ENCODE data around the gene TEX2.
"Not testable (repeated sequence)": the region's sequence is repeated elsewhere in the genome, so short reads cannot be mapped to it uniquely, and the experiment has no call there.

Gene TEX2

DNA sequence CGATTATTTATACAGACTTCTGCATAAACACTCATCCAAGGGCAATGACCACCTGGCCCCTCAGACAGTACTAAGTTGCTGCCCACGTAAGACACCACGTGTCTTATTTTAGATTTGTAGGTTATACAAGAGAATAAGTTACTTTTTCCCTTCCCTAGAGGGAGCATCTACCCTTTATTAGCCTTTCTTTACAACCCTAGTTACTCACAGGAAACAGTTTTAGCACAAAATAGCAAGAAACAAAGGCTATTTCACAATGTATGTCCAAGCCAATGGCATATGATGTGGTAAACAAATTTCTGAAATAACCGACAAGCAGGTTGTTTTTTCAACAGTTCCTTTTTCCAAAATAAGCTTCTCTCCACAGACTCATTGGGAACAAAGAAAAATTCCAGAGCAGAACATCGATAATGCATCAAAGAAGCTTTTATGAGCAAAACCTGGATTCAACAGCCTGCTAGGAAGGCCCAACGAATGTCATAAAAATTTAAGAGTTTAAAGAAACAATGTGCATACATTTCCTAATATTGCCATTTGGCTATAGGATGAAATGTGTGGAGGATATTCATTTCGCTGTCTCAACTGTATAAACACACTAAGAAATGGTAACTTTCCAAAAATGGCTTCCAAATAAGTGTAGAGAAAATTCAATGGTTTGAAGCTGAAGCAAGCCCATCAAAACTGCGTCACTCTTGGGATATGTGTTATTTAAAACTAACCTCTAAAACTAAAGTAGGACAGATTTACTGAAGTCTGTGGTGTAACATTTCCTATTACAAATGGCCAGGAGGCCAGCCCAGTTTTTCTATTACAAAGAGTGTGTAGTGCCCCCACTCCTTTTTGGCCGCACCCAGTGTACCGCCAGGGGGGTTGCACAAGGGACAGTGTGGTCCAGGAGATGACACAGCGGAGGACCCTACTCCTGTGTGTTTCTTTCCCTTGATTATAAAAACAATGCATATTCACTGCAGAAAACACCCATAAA is 82.7 kb downstream of the TEX2 start:
- DNase-seq, result no peak

DNA sequence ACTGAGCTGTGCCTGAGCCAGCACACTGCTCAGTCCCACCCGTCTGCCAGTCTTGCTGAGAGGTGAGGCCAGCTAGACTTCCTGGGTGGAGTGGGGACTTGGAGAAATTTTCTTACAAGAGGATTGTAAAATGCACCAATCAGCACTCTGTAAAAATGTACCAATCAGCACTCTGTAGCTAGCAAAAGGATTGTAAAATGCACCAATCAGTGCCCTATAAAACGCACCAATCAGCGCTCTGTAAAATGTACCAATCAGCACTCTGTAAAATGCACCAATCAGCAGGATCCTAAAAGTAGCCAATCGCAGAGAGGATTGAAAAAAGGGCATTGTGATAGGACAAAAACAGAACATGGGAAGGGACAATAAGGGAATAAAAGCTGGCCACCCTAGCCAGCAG is 84.0 kb downstream of the TEX2 start:
- not testable (repeated sequence) for DNase-seq

DNA sequence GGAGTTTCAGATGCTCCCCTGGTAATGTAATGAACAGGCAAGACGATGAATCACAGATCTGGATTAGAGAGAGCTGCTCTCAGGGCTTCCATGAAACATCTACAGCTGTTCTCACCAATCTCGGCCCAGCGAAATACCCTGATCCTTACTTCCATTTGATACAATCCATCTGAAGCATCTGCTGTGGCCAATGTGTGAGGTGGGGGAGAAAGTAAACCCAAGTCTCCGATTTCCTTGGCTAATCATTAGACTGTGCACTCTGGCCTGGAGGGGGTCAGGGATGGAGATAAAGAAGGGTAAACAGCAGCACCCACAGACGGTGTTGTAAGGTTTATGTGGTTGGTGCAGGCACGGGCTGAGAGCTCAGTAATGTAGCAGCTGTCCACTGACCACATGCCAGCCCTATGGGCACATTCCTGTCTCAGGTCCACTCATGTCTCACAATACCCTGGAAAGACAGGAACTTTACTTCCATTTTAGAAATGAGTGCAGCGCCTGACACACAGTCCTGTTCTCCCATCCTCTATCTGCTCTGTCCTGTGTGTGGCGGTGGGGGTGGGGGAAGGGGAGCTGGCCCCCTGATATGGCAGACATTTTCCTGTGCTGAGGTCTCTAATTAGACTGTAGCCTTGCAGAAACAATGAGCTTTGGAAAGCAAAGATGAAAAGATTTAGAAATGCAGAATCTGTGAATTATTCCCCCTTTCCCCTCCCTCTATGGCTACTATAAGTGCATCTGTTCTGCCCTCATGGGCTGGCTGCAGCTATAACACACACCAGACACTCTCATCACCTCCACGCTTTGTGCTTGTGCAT is 84.8 kb downstream of the TEX2 start:
- no peak for DNase-seq

DNA sequence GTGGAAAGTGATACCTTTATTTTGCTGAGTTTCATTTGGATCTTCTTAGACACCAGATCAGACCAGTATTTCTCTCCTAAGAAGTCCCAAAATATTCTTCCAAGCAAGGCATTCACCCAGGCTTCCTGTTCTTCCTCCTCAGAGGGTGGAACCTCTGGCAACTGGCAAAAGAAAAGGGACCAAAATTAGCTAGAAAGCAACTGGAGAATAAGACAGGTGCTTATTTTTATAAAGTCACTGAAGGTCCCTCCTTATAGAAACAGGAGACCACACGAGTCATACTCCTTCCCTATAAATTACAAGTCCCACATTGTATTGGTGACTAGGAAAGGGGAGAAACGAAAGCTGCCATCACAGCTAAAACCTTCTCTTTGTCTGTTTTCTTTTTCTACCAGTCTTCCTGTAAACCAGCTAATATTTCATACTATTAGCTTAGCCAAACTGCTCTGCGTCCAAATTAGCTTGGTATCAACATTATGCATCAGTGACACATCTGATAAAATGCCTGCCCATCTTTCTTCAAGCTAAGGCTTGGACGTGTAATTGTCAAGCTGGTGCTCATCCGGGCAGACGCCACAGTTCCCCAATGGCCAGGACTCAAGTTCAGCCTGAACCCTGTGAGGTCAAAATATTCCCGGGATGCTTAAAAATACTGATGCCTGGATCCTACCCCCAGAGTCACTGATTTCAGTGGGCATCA is 85.6 kb downstream of the TEX2 start:
- no peak for DNase-seq

DNA sequence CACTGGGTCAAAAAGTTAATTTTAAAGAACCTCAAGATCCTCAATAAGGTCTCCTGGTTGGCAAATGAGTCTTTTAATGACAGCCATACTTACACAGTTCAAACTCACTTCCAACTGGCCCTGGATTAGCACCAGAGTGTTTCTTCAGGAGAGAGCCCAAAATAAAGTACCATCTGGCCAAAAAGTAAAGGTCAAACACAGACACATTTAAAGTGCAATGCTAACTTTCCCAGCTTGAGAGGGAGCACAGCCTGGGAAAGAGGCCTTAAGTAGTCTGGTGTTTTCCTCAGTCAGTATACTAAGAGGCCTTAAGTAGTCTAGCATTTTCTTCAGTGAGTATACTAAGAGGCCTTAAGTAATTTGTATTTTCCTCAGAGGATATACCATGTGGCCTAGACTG is 86.5 kb downstream of the TEX2 start:
- DNase-seq, result no peak

DNA sequence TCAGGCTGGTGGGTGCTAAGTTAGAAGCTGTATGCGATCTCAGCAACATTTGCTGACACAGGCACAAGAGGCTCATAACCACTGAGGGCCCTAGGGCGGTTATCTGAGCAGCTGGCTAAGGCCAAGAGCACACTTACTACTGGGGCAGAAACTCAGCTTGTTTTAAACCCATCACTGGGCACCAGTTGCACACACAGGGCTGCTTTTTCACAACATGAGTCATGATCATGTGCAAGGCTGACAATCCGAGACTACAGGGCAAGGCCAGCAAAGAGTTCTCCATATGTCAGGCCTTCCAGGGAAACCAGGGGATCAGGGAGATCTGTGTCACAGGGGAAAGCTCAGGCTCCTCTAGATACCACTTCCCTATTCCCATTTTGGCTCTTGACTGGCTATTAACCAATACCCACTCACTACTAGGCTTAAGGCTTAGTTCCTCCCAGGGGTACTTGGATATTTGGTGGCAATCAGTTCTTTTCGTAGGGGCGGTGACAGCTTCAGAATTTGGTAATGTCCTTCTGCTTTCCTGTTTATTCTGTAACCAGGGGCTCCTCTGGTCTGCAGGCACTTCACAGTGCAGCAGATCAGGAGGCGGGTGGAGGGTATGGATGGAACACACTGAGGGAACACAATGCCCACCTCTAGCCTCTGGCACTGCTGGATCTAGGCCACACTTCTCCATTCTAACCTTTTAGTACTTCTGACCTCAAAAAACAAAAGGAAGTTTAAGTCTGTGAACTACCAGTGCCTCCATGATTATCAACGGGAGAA is 88.2 kb downstream of the TEX2 start:
- DNase-seq, result no peak

DNA sequence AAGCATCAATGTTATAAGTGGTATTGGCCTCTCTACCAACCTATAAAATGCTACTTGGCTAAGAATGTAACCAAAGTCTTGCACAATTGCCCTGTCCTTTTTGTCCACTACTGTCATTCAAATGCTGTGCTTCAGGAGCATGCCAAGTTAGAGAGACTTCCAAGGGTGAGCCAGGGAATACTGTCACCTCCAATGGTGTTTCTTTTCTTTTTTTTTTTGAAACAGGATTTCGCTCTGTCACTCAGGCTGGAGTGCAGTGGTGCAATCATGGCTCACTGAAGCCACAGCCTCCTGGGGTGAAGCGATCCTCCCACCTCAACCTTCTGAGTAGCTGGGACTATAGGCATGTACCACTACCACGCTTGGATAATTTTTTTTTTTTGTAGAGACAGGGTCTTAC is 89.4 kb downstream of the TEX2 start:
- DNase-seq, result no peak

DNA sequence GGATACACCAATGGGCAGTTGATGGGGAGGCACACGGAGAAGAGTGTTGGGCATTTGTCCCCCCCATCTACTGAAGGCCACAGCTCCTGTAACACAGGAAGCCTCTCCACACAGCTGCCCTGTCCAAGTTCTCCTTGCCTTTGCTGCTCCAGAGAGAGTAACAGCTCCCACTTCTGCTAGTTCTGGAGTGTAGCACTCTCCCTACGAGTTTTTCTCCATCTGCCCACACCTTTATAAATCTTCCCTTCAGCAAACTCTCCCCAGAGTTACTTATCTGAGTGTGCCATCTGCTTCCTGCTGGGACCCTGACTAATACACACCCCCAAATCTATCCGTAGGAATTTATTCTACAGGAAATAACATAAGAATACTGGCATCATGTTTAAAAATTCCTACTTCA is 90.5 kb downstream of the TEX2 start:
- DNase-seq, result no peak

DNA sequence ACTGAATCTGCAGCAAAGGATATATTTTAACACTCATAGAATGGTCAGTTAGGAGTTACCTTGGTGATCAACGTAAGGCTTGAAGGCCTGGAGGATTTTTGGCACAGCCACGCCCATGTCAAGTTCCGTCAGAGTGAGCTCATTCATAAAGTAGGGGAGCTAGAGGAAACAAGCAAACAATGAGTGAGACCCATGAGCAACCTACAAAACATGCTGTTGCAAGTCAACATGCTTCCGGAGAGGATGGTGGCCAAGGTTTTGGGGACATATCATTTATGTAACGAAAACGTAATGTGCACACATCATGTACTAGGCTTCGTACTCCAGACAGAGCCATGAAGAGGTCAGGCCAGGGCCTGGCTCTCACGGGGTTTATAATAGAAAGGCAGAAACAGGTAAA is 92.0 kb downstream of the TEX2 start:
- DNase-seq, result no peak

DNA sequence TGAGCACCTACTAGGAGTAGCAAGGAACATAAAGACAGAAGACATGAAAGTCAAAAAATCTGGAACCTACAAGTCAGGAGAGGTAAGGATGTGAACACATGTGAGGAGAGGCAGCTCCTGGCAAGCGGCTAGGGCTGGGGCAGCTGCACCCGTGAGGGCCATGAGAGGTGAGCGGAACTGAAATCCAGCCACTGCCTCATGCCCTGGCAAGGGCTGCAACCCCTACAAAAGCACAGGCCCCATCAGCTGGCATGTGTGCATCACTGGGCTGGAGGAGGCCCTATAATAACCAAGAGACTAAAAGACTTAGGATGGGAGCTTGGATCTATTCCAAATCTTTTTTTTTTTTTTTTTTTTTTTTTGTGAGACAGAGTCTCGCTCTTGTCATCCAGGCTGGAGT is 92.8 kb downstream of the TEX2 start:
- DNase-seq, result no peak

DNA sequence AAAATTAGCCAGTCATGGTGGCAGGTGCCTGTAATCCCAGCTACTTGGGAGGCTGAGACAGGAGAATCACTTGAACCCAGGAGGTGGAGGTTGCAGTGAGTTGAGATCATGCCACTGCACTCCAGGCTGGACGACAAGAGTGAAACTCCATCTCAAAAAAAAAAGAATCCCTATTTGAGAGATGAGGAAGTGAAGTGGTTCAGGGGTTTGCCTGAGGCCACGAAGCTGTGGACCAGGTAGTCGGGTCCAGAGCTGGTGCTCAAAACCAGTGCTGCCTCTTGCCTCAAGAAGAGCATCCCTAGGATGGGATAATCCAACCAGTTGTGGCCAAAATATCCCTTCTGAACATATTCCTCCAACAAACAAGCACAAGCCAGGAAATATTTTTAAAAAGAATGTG is 95.4 kb downstream of the TEX2 start:
- not testable (repeated sequence) for DNase-seq

DNA sequence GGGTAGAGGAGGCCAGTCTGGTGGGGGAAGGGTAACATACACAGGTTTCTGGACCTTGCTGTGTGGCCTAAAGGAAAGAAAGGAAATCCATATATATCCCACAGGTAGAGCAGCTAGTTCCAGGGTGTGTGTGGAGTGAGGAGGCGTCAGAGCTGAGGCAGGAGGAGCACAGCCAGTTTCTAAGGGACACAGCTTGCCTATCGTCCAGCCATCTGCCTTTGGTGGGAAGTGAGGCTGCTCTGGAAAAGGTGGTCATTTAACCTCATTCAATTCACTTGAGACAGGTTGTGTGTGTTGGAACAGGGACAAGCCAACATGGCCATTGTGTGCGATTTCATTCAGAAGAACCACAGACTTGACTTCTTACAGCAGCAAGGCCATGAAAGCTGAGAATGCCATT is 96.2 kb downstream of the TEX2 start:
- DNase-seq, result no peak

DNA sequence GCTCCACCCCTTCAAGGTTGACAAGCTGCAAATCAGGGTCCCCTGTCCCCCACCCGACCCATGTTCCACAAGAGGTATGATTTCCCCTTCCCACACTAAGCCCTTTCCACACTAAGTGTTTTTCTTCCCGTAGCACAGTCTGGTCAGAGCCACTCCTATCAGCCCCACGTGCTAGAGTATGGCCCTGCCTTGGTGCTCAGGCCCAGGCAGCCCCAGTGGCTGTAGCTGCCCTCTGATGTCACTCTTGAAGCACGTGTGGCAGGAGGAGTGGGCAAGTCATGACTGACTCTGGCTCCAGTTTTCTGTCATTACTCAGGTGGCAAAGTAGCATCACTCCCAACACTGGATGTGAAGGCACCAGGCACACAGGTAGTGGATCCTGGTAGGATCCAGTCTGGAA is 97.7 kb downstream of the TEX2 start:
- no peak for DNase-seq

DNA sequence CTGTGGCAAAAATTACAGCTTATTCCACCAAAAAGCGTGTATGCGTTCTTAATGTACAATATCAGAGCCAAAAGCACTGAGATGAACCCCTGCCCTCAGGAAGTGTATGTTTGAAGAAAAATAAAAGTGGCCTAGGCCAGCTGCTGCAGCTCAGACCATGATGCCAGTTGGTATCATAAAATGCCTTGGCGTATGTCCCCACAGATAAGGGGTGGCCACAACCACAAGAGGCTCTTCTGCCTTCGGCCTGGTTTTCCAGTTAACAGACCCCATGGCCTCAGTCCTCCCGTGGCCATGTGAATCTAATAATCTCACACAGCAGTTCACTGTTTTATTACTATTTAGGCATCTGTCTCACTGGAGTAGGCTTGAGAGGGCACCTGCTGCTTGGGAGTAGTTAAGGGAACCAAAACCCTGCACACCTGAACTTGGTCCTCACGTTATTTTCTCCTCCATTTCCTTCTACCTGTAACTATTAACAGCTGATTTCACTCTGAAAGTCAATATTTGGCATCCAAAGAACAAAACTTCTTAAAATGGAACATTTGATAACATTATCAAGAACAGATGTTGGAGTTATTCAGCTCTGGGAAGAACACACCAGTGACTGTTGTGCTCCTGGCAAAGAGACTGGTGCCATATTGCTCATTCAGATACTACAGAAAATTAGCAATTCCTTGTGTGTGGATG is 98.3 kb downstream of the TEX2 start:
- no peak for DNase-seq

DNA sequence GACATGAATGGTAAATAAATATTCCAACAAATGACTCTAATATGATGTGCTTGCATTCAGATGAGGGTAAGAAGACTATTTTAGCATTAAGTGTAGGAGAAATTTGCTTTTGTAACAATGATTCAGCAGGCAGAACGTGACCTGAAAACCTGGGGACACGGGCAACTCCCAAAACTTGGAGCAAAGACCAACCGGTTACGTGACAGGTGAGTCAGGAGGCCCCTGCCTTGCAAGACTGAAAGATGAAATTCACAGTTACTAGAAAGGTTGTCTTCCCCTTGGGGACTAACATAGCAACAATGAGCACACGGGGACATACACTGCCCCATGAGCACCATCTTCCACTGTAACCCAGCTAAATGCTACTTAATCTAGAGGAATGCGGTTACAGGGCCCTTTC is 99.6 kb downstream of the TEX2 start:
- no peak for DNase-seq

DNA sequence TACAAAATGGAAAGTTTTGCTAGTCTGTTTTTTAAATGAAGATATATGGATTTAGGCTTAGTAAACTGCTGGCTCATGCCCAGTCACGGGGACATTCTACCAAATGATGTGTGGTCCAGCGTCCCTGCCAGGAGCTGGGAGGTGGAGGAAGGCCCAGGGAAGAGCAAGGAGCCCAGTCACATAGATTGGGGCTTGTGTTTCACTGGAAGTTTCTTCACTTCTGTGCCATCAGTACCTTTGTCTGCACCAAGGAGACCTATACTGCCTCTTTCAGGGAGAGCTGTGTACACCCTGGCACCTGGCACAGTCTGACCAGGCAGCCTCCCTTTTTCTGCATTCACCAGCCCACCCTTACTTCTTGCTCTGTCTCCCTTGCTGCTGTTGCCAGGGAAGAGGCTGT is 100.5 kb downstream of the TEX2 start:
- DNase-seq, result no peak

DNA sequence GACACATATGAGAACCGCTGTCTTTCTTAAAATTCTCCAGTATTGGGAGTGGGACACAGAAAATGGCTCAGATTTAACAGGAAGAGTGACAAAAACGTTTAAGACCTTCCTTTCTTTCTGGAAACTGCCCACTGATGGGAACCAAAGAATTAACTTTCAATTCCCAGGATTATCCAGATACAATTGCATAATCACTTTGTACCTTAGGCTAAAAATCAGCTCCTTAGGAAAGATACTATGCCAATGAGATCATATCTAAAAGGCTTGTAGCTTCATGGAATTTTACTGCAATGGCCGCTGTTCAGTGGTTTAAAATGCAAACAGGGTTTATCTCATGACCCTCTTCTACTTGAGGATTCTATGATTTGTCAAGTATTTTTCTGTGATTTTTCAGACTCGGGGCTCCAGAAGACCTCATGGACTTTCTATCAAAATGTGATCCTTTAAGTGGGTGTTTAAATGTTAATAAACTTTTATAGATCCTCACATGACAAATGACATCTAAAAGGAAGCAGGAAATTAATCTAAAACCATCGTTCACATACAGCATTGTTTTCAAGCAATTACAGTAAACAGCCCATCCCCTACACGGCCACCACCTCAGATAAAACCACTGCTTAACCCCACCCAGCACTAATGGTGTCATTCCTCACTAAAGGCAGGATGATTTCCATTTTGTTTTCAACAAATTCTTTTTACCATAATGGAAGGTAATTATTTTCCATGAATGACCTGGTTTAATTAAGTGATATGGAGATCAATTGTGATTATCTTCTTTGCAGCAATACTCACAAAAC is 101.5 kb downstream of the TEX2 start:
- no peak for DNase-seq

DNA sequence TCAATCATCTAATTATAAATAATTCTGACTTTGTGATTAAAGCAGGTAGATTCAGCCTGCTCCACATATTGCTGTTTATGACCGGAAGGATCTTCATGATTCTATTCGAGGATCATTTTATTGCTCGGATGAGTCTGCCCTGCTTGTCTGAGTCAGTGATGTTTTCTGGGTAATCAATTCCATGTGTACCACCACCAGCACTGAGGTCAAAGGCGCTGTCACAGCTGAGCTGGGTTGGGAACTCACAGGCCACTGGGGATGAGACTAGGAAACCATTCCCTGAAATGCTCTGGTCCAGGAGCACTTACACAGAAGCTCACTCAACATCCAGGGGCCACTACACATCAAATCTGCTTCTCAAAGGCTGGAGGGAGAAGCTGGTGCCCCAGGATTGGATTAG is 102.7 kb downstream of the TEX2 start:
- no peak for DNase-seq

DNA sequence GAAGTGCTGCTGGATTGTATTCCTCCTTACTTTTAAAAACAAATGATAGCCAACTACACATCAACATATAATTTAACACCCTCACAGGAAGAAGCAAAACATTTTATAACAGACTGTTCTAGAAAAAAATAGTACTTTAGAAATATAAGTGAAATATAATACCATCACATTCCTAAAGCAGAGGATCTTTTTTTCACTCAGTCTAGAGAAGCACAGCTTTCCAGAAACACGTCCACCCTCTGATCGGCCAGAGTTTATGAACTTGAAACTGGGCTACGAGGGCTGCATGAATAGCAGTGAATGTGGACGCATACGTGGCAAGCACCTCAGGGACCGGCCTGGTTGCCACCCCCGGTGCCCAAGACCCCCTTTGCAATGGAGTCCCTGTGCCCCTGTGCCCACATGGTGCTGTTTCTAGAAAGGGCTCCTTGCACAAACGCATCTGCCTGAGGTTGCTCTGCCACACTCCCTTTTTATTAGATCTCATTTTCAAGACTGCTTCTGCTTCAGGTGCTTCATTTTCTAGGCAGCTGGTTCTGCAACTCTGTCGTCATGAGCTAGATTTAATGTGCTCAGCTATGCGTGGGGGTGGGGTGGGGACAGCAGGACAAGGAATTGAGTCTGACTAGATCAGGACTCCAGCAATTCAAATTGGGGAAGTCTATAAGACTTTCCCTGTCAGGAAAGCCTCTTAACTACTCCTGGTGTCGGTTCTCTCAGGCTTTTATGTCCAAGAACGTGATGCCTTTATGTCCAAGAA is 104.0 kb downstream of the TEX2 start:
- no peak for DNase-seq

DNA sequence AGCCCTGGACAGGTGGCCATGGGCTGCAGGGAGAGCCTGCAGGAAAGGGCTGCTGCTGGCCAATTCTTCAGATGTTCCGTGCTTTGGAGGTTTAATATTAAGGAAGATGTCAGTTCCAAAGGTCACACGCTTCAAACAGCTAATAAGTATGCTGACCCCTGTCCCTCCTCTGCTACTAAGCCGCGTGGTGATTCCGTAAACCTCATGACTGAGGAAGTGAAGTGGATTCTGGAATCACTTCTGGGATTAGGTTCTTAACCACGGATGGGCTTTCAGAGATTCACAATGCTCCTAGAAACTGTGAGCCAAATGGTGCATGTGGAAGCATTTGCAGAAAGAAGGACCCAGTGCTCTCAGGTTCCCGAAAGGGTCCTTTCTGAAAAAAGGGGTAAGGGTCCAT is 104.7 kb downstream of the TEX2 start:
- DNase-seq, result no peak
